Large intestine (tissue), 3 donors: ENCODE results near the gene ZNF850. TPM values are rescaled to one million over a fixed set of nuclear protein-coding genes. Genes with fewer than 3 reads are reported as not detected.

Experiments used
- DNase-seq, 2 donors: peaks; one replicate each; pipeline versions ENCODE4 v3.0.0 to v3.0.0-alpha.2; 2013
- H3K27ac ChIP-seq: one replicate; pipeline ENCODE4 v1.5.1; 2013; ENCODE audit warnings: low read length
- H3K27me3 ChIP-seq: 2 replicates; pipeline ENCODE4 v1.6.1; 2013; ENCODE audit warnings: low read length; ENCODE audit not compliant: control insufficient read depth, insufficient read depth
- H3K36me3 ChIP-seq: 2 replicates; pipeline ENCODE4 v1.6.1; 2013; ENCODE audit warnings: low read length; ENCODE audit not compliant: control insufficient read depth, insufficient read depth
- H3K4me1 ChIP-seq: one replicate; pipeline ENCODE4 v1.6.1; 2013; ENCODE audit warnings: low read length; ENCODE audit not compliant: control insufficient read depth, insufficient read depth
- H3K4me3 ChIP-seq: one replicate; pipeline ENCODE4 v1.5.1; 2013; ENCODE audit warnings: low read length
- H3K9me3 ChIP-seq: one replicate; pipeline ENCODE4 v1.6.1; 2013; ENCODE audit warnings: mild to moderate bottlenecking, low read depth, low read length, moderate library complexity; ENCODE audit not compliant: control insufficient read depth
- WGBS: methylation state at CpG from one replicate; pipeline ENCODE4 v1.1.5; 2013; ENCODE audit warnings: low lambda C conversion rate; ENCODE audit not compliant: insufficient coverage; 5-methylcytosine and 5-hydroxymethylcytosine counted together
- polyA plus RNA-seq: library from polyadenylated mRNA; unstranded; fragments of 120-200 nt; gene quantifications from one replicate; pipeline ENCODE4 v1.2.1, GENCODE V29; 2013

ZNF850 gene
- polyA plus RNA-seq, 1 donor: 2.1 TPM

DNA sequence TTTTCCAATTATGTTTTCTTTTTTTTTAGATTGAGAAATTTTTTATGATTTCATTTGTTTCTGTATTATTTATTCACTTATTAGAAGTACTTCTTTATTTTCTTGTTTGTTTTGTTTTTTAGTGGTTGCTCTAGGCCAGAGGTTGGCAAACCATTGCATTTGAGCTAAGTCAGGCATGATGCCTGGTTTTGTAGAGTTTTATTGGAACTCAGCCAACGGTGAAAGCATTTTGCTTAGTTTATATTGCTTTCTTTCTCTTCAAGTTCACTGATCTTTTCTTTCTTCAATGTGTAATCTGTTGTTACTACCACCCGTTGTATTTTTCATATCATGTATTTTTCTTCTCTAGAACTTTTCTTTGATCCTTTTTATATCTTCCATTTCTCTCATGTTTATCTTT is 65.5 kb downstream of the ZNF850 start:
- H3K27me3 ChIP-seq: no peaks in the 10 kb centered on the region
- no peak overlapping the region for H3K27ac ChIP-seq
- peaks cover 52% of the 10 kb centered on the region for H3K9me3 ChIP-seq
- WGBS: 100% methylated on average over 1 of the region's 2 CpGs
- H3K4me3 ChIP-seq: no peak overlapping the region
- DNase-seq: no peak
- H3K36me3 ChIP-seq: peaks cover 12% of the 10 kb centered on the region
- H3K4me1 ChIP-seq: no peaks in the 10 kb centered on the region

DNA sequence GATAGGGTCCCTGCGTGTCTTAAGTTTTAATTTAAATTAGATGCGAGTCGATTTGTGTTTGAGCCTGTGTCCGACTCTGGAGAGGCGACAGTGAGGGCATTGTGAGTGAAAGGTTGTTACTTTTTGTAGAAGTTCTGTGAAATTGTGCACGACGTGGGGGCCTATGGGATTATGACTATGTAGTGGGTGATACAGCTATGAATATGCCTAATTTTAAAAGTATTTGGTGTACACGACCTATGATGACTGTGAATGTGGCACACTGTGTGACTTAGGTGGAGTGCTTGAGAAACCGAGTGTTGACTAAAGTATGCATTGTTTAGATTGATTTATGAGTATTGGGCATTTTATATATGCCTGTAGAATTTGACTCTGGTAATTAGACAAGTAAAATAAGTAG is 84.5 kb downstream of the ZNF850 start:
- DNase-seq: no peak
- WGBS: no CpG with 5 or more reads among the region's 9 CpGs
- H3K9me3 ChIP-seq: peaks cover 14% of the 10 kb centered on the region
- no peaks in the 10 kb centered on the region for H3K4me1 ChIP-seq
- no peaks in the 10 kb centered on the region for H3K27me3 ChIP-seq
- peak overlapping the region; percentile 88 for H3K4me3 ChIP-seq
- H3K36me3 ChIP-seq: peaks cover 35% of the 10 kb centered on the region
- H3K27ac ChIP-seq: peak overlapping the region; percentile 84

DNA sequence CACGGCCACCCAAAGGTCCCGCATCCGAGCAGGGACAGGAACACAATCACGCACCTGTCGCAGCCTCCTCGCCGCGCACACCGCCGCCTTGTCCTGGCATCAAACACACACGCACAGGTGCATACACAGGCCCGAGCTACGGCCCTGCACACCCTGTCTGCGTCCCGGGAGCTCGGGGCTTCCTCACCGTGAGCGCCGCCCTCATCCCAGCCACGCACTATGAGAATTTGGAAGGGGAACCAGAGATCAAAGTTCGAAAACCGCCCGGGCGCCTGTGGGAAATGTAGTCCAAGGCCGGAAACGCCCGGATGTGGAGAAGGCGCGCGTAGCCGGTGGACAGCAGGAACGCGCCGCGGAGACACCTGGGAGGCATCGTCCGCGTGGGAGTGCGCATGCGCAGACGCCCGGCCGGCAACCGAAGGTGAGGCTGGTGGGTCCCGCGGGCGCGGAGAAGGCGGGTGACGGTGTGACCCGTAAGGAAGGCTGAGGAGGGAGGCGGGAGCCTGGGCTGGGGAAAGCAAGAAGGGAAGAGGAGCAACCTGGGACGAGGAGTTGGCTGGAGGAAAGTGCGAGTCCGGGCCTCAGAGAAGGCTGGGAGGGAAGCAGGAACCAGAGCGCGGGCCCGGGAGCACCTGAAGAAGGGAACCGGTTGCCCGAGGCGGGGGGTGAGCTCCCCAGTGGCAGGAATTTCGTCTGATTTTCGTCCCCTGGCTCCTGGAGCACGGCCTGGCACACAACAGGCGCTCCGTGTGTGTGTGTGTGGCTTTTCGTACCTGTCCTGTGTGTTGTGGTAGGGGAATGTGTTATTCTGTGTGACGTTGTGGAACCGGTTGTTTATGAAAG is 85.2 kb downstream of the ZNF850 start, which contains the start of gene ZNF567:
Gene ZNF567, plus strand, starts transcription at position 399 of the 843 bp plus-strand sequence. CDS start 7,256 bp downstream, outside the sequence.
- peak; percentile 97 to 98 for DNase-seq
- Histone ChIP-seq H3K4me1 (no peaks in the 10 kb centered on the region), H3K36me3 (peaks cover 29% of the 10 kb centered on the region), H3K27ac (peak within 1 kb of the TSS; percentile 84), H3K9me3 (peaks cover 12% of the 10 kb centered on the region), H3K4me3 (peak within 1 kb of the TSS; percentile 88), H3K27me3 (no peaks in the 10 kb centered on the region)
- no CpG with 5 or more reads among the region's 69 CpGs for WGBS

DNA sequence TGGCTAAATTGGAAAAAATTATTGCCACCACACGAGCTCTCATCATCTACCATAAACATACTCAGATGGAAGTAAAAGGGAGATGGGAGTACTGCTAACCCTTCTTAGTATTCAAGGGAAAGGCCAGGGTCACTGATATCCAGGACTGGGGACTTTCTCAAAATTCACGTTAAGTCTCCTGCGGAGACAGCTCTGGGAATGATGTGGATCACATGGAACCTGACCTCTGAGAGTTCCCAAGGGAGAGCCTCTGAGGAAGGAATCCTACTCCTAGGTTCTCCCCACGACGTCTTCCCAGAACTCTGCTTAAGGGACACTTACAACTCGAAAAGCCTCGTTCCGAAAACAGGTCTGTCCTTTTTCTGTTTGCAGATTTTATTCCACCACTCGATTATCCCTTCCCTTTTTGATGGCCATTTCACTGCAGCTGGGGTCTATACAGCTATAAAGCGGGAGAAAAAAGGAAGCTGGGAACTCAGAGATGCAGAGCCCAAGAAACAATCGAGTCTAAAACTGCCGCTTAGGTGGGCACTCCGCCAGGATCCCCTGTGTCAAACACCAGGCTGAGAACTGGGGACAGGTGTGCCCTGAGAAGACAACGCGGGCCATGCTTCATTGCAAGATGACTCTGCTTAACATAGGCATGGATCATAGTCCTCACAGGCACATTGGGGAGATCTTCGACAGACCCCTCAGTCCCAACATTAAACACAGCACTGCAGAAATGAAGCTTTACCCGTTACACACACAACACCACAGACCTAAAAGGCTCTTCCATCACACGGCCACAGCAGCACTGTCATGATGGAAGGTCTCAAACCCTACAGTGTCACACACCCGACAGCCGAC is 86.0 kb downstream of the ZNF850 start:
- Histone ChIP-seq H3K4me3 (peak overlapping the region; percentile 88), H3K9me3 (peaks cover 12% of the 10 kb centered on the region), H3K36me3 (peaks cover 21% of the 10 kb centered on the region), H3K27me3 (no peaks in the 10 kb centered on the region), H3K27ac (peak overlapping the region; percentile 84), H3K4me1 (no peaks in the 10 kb centered on the region)
- DNase-seq: peak in 1 of 2 donors; percentile 2
- 7% methylated on average over 3 of the region's 20 CpGs for WGBS

DNA sequence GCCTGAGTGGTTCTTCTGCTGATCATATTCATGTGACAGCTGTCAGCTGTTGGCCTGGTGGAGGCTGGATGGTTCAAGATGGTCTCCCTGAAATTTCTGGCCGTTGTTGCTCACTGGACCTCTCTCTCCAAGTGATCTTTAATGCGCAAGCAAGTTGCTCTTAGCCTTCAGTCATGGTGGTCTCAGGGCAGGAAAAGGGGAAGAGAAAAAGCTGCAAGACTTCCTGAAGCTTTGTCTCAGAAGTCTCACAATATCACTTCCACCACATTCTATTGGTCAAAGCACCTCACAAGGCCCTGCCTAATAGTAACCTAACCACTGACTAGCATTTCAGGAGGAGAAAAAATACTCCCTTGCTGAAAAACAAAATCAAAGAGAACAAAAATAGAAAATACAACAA is 86.8 kb downstream of the ZNF850 start:
- Histone ChIP-seq H3K27me3 (no peaks in the 10 kb centered on the region), H3K27ac (no peak overlapping the region), H3K4me3 (no peak overlapping the region), H3K4me1 (no peaks in the 10 kb centered on the region), H3K36me3 (peaks cover 17% of the 10 kb centered on the region), H3K9me3 (peaks cover 12% of the 10 kb centered on the region)
- no peak for DNase-seq
- no CpG with 5 or more reads among the region's 2 CpGs for WGBS

DNA sequence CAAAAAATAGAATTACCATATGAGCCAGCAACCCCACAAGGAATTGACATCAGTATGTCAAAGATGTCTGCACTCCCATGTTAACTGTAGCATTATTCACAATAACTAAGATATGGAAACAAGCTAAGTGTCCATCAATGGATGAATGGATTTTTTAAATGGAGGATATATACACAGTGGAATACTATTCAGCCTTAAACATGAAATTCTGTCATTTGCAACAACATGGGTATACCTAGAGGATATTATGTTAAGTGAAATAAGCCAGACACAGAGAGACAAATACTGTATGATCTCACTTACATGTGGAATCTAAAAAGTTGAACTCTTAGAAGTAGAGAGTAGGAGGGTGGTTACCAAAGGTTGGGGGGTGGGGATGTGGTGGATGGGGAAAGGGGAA is 93.2 kb downstream of the ZNF850 start:
- no peaks in the 10 kb centered on the region for H3K4me1 ChIP-seq
- H3K27ac ChIP-seq: no peak overlapping the region
- peaks cover 12% of the 10 kb centered on the region for H3K9me3 ChIP-seq
- no peak for DNase-seq
- peaks cover 6% of the 10 kb centered on the region for H3K36me3 ChIP-seq
- no peaks in the 10 kb centered on the region for H3K27me3 ChIP-seq
- no peak overlapping the region for H3K4me3 ChIP-seq

DNA sequence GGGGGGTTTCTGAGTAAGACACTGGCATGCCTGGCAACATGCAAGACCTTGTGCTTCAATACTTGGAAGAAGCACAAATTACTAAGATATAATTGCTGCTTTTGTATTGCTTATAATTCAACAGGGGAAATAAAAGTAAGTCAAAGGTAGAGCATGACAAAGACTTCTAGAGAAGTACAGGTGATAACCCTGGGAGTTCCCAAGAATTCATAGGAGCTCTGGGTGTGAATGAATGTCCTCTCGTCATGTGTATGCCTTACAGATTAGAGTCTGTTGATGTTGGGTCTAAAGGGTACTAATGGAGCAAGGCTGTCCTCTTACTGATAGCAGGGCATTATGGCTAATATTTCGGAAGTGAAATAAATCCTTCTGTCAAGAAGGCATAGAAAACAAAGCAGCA is 98.4 kb downstream of the ZNF850 start:
- no peak for DNase-seq
- peaks cover 8% of the 10 kb centered on the region for H3K36me3 ChIP-seq
- H3K4me3 ChIP-seq: no peak overlapping the region
- H3K9me3 ChIP-seq: peaks cover 9% of the 10 kb centered on the region
- no peaks in the 10 kb centered on the region for H3K27me3 ChIP-seq
- WGBS: no CpG with 5 or more reads among the region's 2 CpGs
- H3K4me1 ChIP-seq: no peaks in the 10 kb centered on the region
- no peak overlapping the region for H3K27ac ChIP-seq

DNA sequence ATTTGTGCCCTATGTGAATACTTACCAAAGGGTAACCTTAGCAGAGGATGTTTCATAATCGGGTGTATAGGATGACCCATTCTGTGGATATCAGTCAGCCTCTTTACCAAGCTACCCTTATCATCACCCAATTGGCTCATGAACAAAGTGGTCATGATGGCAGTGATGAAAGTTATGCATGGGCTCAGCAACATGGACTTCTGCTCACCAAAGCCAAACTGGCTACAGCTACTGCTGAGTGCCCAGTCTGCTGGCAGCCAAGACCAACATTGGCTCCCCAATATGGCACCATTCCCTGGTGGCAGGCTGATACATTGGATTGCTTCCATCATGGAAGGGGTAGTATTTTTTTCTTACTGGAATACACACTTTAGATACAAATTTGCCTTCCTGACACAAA is 100.2 kb downstream of the ZNF850 start:
- Histone ChIP-seq H3K36me3 (peaks cover 6% of the 10 kb centered on the region), H3K27ac (no peak overlapping the region), H3K4me1 (no peaks in the 10 kb centered on the region), H3K4me3 (no peak overlapping the region), H3K27me3 (no peaks in the 10 kb centered on the region), H3K9me3 (peaks cover 12% of the 10 kb centered on the region)
- no peak for DNase-seq
- WGBS: no CpG with 5 or more reads among the region's 1 CpG

DNA sequence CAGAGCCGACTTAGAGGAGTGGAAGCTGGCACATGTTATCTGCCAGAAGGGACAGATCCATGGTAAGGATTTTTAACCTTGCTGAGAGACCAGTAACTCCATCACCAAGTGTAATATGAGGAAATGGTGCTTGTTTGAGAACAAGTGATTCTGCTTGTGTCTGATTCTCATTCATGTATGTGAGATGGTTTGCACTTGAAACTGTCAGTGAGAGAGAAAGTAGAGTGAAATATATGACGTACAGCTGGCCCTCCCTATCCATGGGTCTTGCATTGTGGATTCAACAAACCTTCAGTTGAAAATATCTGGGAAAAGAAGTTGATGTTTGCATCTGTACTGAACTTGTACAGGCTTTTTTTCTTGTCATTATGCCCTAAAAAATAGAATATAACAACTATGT is 104.0 kb downstream of the ZNF850 start:
- WGBS: no CpG with 5 or more reads among the region's 2 CpGs
- peaks cover 15% of the 10 kb centered on the region for H3K36me3 ChIP-seq
- H3K27ac ChIP-seq: no peak overlapping the region
- H3K4me3 ChIP-seq: no peak overlapping the region
- H3K27me3 ChIP-seq: no peaks in the 10 kb centered on the region
- no peaks in the 10 kb centered on the region for H3K4me1 ChIP-seq
- peaks cover 16% of the 10 kb centered on the region for H3K9me3 ChIP-seq
- DNase-seq: no peak

DNA sequence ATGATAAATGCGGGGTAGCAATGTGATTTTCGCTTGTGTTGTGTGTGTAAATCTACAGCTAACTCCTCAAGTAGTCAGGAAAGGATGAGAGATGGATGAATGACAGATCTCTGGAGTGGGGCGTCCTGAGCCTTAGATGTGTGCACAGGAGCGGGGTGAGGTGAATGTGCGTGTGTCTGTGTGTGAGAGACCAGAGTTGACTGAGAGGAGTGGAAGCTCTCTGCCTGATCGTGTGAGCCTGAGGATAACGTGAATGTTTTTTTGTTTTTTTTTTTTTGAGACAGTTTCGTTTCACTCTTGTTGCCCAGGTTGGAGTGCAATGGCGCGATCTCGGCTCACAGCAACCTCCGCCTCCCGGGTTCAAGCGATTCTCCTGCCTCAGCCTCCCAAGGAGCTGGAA is 106.8 kb downstream of the ZNF850 start:
- DNase-seq: no peak
- no CpG with 5 or more reads among the region's 14 CpGs for WGBS
- Histone ChIP-seq H3K4me1 (no peaks in the 10 kb centered on the region), H3K36me3 (peaks cover 18% of the 10 kb centered on the region), H3K27me3 (no peaks in the 10 kb centered on the region), H3K27ac (no peak overlapping the region), H3K4me3 (peak overlapping the region; percentile 84), H3K9me3 (peaks cover 19% of the 10 kb centered on the region)
